HFFc6 (cell line): ENCODE measurements around the gene TUBA4B. TPM values are rescaled to one million over a fixed set of nuclear protein-coding genes. Genes with fewer than 3 reads are reported as not detected.

Experiments used
- DNase-seq: peaks from one replicate; pipeline ENCODE4 v3.0.0-alpha.2; 2018
- H3K27ac Mint-ChIP-seq: 2 replicates; pipeline ENCODE4 v1.8.0; 2020; ENCODE audit warnings: mild to moderate bottlenecking, mixed read lengths
- H3K27me3 Mint-ChIP-seq: 2 replicates; pipeline ENCODE4 v1.8.0; 2021; ENCODE audit warnings: mild to moderate bottlenecking, moderate library complexity, mixed read lengths; ENCODE audit not compliant: insufficient read depth
- H3K36me3 Mint-ChIP-seq: 2 replicates; pipeline ENCODE4 v1.8.0; 2021; ENCODE audit warnings: low read depth, mixed read lengths
- H3K4me1 Mint-ChIP-seq: 2 replicates; pipeline ENCODE4 v1.8.0; 2020; ENCODE audit warnings: low read depth, mixed read lengths
- H3K4me3 Mint-ChIP-seq: 2 replicates; pipeline ENCODE4 v1.8.0; 2020; ENCODE audit warnings: mild to moderate bottlenecking, moderate library complexity, mixed read lengths
- H3K9me3 Mint-ChIP-seq: 2 replicates; pipeline ENCODE4 v1.8.0; 2020; ENCODE audit warnings: mild to moderate bottlenecking, mixed read lengths
- total RNA-seq, 6 experiments: library from RNA; stranded (reverse); fragmentation: NEBNext Ultra II Directional; extraction: Animal tissue kit (Norgen Biotek cat#: 25700); gene quantifications; 2 replicates in 1 of 6; 3 replicates in 5 of 6; pipeline ENCODE4 v1.2.3, GENCODE V29; 2021
- TF ChIP-seq, protein P1 (sequence below): fragments of 200-600 bp; sonication (generic); IDR thresholded peaks from 2 replicates; pipeline ENCODE4 v1.5.0; 2021; ENCODE audit warnings: antibody characterized with exemption, mild to moderate bottlenecking

Gene TUBA4B
- total RNA-seq, 6 experiments from 2014 or later: not detected

DNA sequence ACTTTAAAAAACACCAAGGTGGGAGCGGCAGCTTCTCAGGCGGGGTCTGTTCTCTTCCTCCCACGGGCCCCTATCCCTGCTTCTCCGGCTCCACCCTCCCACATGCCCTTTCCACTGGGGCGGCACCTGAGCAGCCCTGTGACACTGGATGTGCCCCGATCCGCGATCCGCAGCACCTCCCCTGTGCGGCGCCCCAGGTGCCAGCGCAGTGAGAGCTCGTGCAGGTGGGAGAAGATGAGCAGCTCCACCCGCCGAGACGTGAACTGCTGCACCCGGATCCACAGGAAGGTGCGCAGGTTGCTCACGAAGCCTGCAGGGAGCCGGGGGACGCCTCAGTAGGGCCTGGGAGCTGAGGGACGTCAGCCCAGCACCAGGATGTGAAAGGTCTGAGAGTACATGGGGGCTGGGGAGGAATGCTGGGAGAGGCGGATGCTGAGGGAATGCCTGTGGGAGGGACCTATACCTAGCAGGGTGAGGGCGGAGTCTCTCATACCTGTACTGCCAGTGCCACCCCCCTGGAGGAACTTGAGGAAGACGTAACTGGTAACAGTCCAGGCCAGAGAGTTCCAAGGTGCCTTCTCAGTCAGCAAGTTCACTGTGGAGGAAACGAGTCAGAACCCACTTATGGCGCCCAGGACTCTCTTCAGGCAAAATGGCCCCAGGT is 37.0 kb upstream of the TUBA4B start:
- H3K36me3 Mint-ChIP-seq: peaks cover 15% of the 10 kb centered on the region
- H3K27ac Mint-ChIP-seq: no peak overlapping the region
- H3K9me3 Mint-ChIP-seq: no peaks in the 10 kb centered on the region
- H3K4me1 Mint-ChIP-seq: peaks cover 24% of the 10 kb centered on the region
- H3K27me3 Mint-ChIP-seq: peaks cover 1% of the 10 kb centered on the region
- H3K4me3 Mint-ChIP-seq: no peak overlapping the region
- TF ChIP-seq, protein P1, sequence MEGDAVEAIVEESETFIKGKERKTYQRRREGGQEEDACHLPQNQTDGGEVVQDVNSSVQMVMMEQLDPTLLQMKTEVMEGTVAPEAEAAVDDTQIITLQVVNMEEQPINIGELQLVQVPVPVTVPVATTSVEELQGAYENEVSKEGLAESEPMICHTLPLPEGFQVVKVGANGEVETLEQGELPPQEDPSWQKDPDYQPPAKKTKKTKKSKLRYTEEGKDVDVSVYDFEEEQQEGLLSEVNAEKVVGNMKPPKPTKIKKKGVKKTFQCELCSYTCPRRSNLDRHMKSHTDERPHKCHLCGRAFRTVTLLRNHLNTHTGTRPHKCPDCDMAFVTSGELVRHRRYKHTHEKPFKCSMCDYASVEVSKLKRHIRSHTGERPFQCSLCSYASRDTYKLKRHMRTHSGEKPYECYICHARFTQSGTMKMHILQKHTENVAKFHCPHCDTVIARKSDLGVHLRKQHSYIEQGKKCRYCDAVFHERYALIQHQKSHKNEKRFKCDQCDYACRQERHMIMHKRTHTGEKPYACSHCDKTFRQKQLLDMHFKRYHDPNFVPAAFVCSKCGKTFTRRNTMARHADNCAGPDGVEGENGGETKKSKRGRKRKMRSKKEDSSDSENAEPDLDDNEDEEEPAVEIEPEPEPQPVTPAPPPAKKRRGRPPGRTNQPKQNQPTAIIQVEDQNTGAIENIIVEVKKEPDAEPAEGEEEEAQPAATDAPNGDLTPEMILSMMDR: no peak
- no peak for DNase-seq

DNA sequence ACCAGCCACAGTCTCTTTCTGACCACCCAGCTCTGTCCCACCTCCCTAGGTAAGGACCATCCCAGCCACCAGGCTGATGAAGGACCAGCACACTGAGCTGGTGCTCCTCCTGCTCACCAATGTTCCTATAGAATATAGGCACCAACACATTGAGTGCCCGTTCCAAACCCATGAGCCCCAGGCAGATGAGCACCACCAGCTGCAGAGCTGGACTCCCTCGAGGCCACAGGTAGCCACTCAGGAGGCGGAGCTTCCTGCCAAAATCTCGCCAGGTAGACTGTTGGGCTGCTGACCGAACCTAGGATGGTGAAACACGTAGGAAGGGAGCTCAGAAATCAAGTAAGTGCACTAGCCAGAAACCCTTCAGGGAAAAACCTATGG is 36.5 kb upstream of the TUBA4B start:
- H3K4me3 Mint-ChIP-seq: peak overlapping the region; percentile 31; the same call in 1 of the 2 replicates

GRCh38 chr2:219218217-219218731 is 34.8 kb upstream of the TUBA4B start:
- TF ChIP-seq, protein P1: peak; percentile 5; the same call in 1 of the 2 replicates
- Mint-ChIP-seq H3K4me3 (peak overlapping the region; percentile 87), H3K36me3 (peaks cover 6% of the 10 kb centered on the region), H3K4me1 (peaks cover 24% of the 10 kb centered on the region), H3K9me3 (no peaks in the 10 kb centered on the region), H3K27ac (peak overlapping the region; percentile 90), H3K27me3 (no peaks in the 10 kb centered on the region; the same call in none of the 2 replicates)
- DNase-seq: peak; percentile 85

More for the DNA sequence above, 36.5 kb upstream of the TUBA4B start:
- Mint-ChIP-seq H3K4me1 (peaks cover 24% of the 10 kb centered on the region), H3K27ac (peak overlapping the region; percentile 43; the same call in 1 of the 2 replicates), H3K9me3 (no peaks in the 10 kb centered on the region), H3K27me3 (no peaks in the 10 kb centered on the region; the same call in none of the 2 replicates), H3K36me3 (peaks cover 10% of the 10 kb centered on the region)
- no peak for DNase-seq
- TF ChIP-seq, protein P1: no peak

- H3K4me3 Mint-ChIP-seq: peak within 1 kb of the TSS; percentile 87
- peaks cover 24% of the 10 kb centered on the region for H3K4me1 Mint-ChIP-seq
- TF ChIP-seq, protein P1: no peak
- peak within 1 kb of the TSS; percentile 90 for H3K27ac Mint-ChIP-seq
- peak; percentile 86 for DNase-seq
- no peaks in the 10 kb centered on the region for H3K9me3 Mint-ChIP-seq
- H3K36me3 Mint-ChIP-seq: peaks cover 7% of the 10 kb centered on the region
- no peaks in the 10 kb centered on the region; the same call in none of the 2 replicates for H3K27me3 Mint-ChIP-seq
Measured at GRCh38 chr2:219218732-219219701, 34.0 kb upstream of the TUBA4B start, which contains the start of gene ABCB6. Gene ABCB6, minus strand, starts transcription at chr2:219218958. Its CDS starts 285 bp downstream, at chr2:219218673.

DNA sequence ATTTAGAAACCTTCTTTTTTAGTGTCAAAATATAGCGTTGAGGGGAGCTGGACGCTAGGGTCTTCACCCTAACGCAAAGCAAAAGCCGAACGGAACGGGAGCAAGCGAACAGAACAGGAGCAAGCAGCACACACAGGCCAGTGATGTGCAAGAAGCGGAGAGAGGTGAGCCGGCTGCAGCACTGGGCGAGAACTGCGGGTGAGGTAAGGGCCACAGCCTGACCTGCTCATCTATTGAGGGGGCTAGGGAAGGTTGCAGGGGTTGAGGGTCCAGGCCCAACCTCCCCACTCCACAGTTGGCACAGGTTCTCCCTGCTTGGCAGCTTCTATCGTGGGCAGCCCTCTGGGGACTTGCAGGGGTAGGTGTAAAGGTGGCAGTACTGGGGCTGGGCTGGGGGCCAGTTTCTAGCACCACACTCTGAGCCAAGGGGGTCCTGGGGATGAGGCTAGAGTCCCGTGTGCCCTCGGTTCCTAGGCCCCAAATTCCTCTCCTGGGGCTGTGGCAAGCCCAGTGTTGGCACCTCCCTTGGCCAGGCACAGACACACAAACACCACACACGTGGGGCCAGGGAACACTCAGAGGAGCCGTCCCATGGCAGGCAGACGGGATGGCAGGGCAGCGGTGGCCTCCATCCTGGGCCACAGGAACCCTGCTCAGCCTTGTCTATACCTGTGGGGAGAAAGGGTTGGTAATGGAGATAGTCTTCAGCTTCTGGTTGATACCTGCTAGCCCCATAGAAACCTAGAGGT is 33.1 kb upstream of the TUBA4B start:
- Mint-ChIP-seq H3K27ac (peak overlapping the region; percentile 79; the same call in 1 of the 2 replicates), H3K4me3 (no peak overlapping the region), H3K36me3 (peaks cover 4% of the 10 kb centered on the region), H3K9me3 (no peaks in the 10 kb centered on the region), H3K4me1 (peaks cover 24% of the 10 kb centered on the region), H3K27me3 (no peaks in the 10 kb centered on the region; the same call in none of the 2 replicates)
- TF ChIP-seq, protein P1: no peak
- no peak for DNase-seq
